ENCODE measurements around the gene DCTN3.
"Not testable (repeated sequence)": the region's sequence is repeated elsewhere in the genome, so short reads cannot be mapped to it uniquely, and the experiment has no call there.

Gene DCTN3

GRCh38 chr9:34646211-34647083, 26.2 kb upstream of the DCTN3 start, which contains the start of gene GALT:
GALT (plus strand) TSS chr9:34646675; CDS start chr9:34646705, 30 bp downstream.
- peak; percentile 88 to 89 for DNase-seq

GRCh38 chr9:34644766-34645314, 24.5 kb upstream of the DCTN3 start:
- no peak for DNase-seq

GRCh38 chr9:34642679-34643078, 22.4 kb upstream of the DCTN3 start:
- no peak for DNase-seq

- DNase-seq, result not testable (repeated sequence)
Measured at GRCh38 chr9:34639322-34639721, 19.0 kb upstream of the DCTN3 start.

- DNase-seq, result no peak
Measured at GRCh38 chr9:34638138-34638445, 17.8 kb upstream of the DCTN3 start.

GRCh38 chr9:34637356-34638137, 17.3 kb upstream of the DCTN3 start, which contains the start of gene SIGMAR1:
SIGMAR1 (minus strand) TSS chr9:34637787; CDS start chr9:34637697, 90 bp downstream.
- DNase-seq, result peak; percentile 92 to 93

GRCh38 chr9:34636791-34637355, 16.6 kb upstream of the DCTN3 start:
- DNase-seq, result peak in 1 of 2 experiments; percentile 42

GRCh38 chr9:34635556-34635955, 15.3 kb upstream of the DCTN3 start:
- no peak for DNase-seq

- no peak for DNase-seq
Measured at GRCh38 chr9:34634551-34635248, 14.4 kb upstream of the DCTN3 start.

- peak; percentile 30 to 68 for DNase-seq
Measured at GRCh38 chr9:34633851-34634550, 13.7 kb upstream of the DCTN3 start.

- DNase-seq, result no peak
Measured at GRCh38 chr9:34633166-34633565, 12.9 kb upstream of the DCTN3 start.

- no peak for DNase-seq
Measured at GRCh38 chr9:34630402-34631154, 10.3 kb upstream of the DCTN3 start.

GRCh38 chr9:34629491-34629808, 9.2 kb upstream of the DCTN3 start:
- no peak for DNase-seq

GRCh38 chr9:34628656-34629490, 8.6 kb upstream of the DCTN3 start, which contains the start of gene ARID3C:
ARID3C (minus strand) TSS chr9:34629066; CDS start chr9:34628014, 1,052 bp downstream.
- DNase-seq, result peak in 1 of 2 experiments; percentile 25

- no peak for DNase-seq
Measured at GRCh38 chr9:34627716-34628655, 7.7 kb upstream of the DCTN3 start.

- no peak for DNase-seq
Measured at GRCh38 chr9:34625186-34625486, 4.8 kb upstream of the DCTN3 start.

- no peak for DNase-seq
Measured at GRCh38 chr9:34624475-34625185, 4.3 kb upstream of the DCTN3 start.
